ENCODE results near the gene CACNG7. TPM values are rescaled to one million over a fixed set of nuclear protein-coding genes. Genes with fewer than 3 reads are reported as not detected.
A peak's percentile ranks its signal among the peaks of the same experiment; 100 is the strongest.

CACNG7 gene
- polyA plus RNA-seq, 3 donors = not detected

GRCh38 chr19:53978975-53979801 is 70.1 kb downstream of the CACNG7 start:
- Histone ChIP-seq H3K4me3 (replicated peaks in 1 of 3; ENCODE audit: low read depth in 2 of 3, low read length in 3 of 3) (peak overlapping the region in 1 of 3 experiments; percentile 75), H3K4me2 (replicated peaks; ENCODE audit: extremely low read depth, low read length, poor library complexity, severe bottlenecking) (peak overlapping the region; percentile 84), H3K79me2 (ENCODE audit: insufficient read depth, low read length) (no peaks in the 10 kb centered on the region), H3K9me3 (replicated peaks in 1 of 2; ENCODE audit: control insufficient read depth in 1 of 2, insufficient read depth in 1 of 2, low read length in 2 of 2) (peaks cover 7 to 29% of the 10 kb centered on the region in 2 donors), H3K27me3 (ENCODE audit: control insufficient read depth in 2 of 2, insufficient read depth in 2 of 2, low read length in 2 of 2) (peaks cover 18 to 63% of the 10 kb centered on the region in 2 donors), H3K9ac (ENCODE audit: insufficient read depth, low read length, poor library complexity, severe bottlenecking) (no peak overlapping the region), H4K20me1 (ENCODE audit: insufficient read depth, low read length) (no peaks in the 10 kb centered on the region), H2AFZ (ENCODE audit: insufficient read depth, low read depth, low read length, poor library complexity, severe bottlenecking) (peak overlapping the region; percentile 67), H3K36me3 (replicated peaks in 1 of 2; ENCODE audit: control insufficient read depth in 1 of 2, insufficient read depth in 2 of 2, low read length in 2 of 2) (no peaks in the 10 kb centered on the region), H3K4me1 (ENCODE audit: control insufficient read depth in 1 of 2, insufficient read depth in 2 of 2, low read length in 2 of 2) (peaks cover 32 to 44% of the 10 kb centered on the region in 2 donors), H3K27ac (ENCODE audit: low read depth in 1 of 2, low read length in 2 of 2) (no peak overlapping the region)
- no peak for DNase-seq
- WGBS (ENCODE audit: insufficient coverage) = 6% methylated on average over 14 of the region's 19 CpGs
- peaks cover 9 to 31% (median 25%) of the 10 kb centered on the region in 7 donors for H3K9me3 Mint-ChIP-seq
- H3K4me1 Mint-ChIP-seq = peaks cover 38% of the 10 kb centered on the region
- no peak for TF ChIP-seq CTCF (IDR thresholded peaks at IDR 0.05)
- peak overlapping the region; percentile 74 to 91 for H3K4me3 Mint-ChIP-seq
- peaks cover 48 to 65% (median 59%) of the 10 kb centered on the region in 3 donors for H3K27me3 Mint-ChIP-seq (ENCODE audit: low read depth in 3 of 3)
- intact Hi-C loops (cut with micrococcal nuclease) = loop anchor here in 1 of 2 donors (5.0 kb wide), 1 partner anchor 43 kb away; no protein-coding TSS in a partner anchor
- H3K27ac Mint-ChIP-seq = peak overlapping the region in 4 of 7 donors; percentile 33 to 68 (median 49)
- peaks cover 18 to 19% of the 10 kb centered on the region in 2 donors for H3K36me3 Mint-ChIP-seq

GRCh38 chr19:53980539-53981375 is 71.7 kb downstream of the CACNG7 start:
- Mint-ChIP-seq H3K9me3 (peaks cover 9 to 31% (median 25%) of the 10 kb centered on the region in 7 donors), H3K36me3 (peaks cover 18 to 19% of the 10 kb centered on the region in 2 donors), H3K27me3 (ENCODE audit: low read depth in 3 of 3) (peaks cover 46 to 57% (median 47%) of the 10 kb centered on the region in 3 donors), H3K4me3 (peak overlapping the region; percentile 74 to 91), H3K4me1 (peaks cover 38% of the 10 kb centered on the region), H3K27ac (peak overlapping the region in 5 of 7 donors; percentile 33 to 92 (median 80))
- intact Hi-C loops (cut with micrococcal nuclease) = loop anchor here in 1 of 2 donors (5.0 kb wide), 1 partner anchor 42 kb away; no protein-coding TSS in a partner anchor
- H3K27me3 ChIP-seq (ENCODE audit: control insufficient read depth in 2 of 2, insufficient read depth in 2 of 2, low read length in 2 of 2) = peaks cover 19 to 76% of the 10 kb centered on the region in 2 donors
- H3K4me1 ChIP-seq (ENCODE audit: control insufficient read depth in 1 of 2, insufficient read depth in 2 of 2, low read length in 2 of 2) = peaks cover 32 to 44% of the 10 kb centered on the region in 2 donors
- no peaks in the 10 kb centered on the region for H3K79me2 ChIP-seq (ENCODE audit: insufficient read depth, low read length)
- no peaks in the 10 kb centered on the region for H3K36me3 ChIP-seq (replicated peaks in 1 of 2; ENCODE audit: control insufficient read depth in 1 of 2, insufficient read depth in 2 of 2, low read length in 2 of 2)
- peaks cover 7 to 29% of the 10 kb centered on the region in 2 donors for H3K9me3 ChIP-seq (replicated peaks in 1 of 2; ENCODE audit: control insufficient read depth in 1 of 2, insufficient read depth in 1 of 2, low read length in 2 of 2)
- H4K20me1 ChIP-seq (ENCODE audit: insufficient read depth, low read length) = no peaks in the 10 kb centered on the region
- no peak for DNase-seq
- H2AFZ ChIP-seq (ENCODE audit: insufficient read depth, low read depth, low read length, poor library complexity, severe bottlenecking) = peak overlapping the region; percentile 67
- no peak overlapping the region for H3K9ac ChIP-seq (ENCODE audit: insufficient read depth, low read length, poor library complexity, severe bottlenecking)
- 58% methylated on average over 18 of the region's 20 CpGs for WGBS (ENCODE audit: insufficient coverage)
- no peak for TF ChIP-seq CTCF (IDR thresholded peaks at IDR 0.05)
- no peak overlapping the region for H3K27ac ChIP-seq (ENCODE audit: low read depth in 1 of 2, low read length in 2 of 2)
- H3K4me2 ChIP-seq (replicated peaks; ENCODE audit: extremely low read depth, low read length, poor library complexity, severe bottlenecking) = peak overlapping the region; percentile 84
- H3K4me3 ChIP-seq (replicated peaks in 1 of 3; ENCODE audit: low read depth in 2 of 3, low read length in 3 of 3) = peak overlapping the region in 2 of 3 experiments; percentile 36 to 75

All from CD14-positive monocyte (primary cell).